Bronchial epithelial cell (primary cell): ENCODE data around the gene ITGA8. TPM values are rescaled to one million over a fixed set of nuclear protein-coding genes. Genes with fewer than 3 reads are reported as not detected.

Experiments
- DNase-seq: peaks from one replicate; pipeline ENCODE4 v3.0.0-alpha.2; 2010; ENCODE audit warnings: low read depth
- FAIRE-seq: peaks from 2 replicates; lab custom pipeline; 2011; peaks lifted over from hg19 to GRCh38; lab: Jason Lieb, UNC
- H3K27me3 ChIP-seq: 2 replicates; pipeline ENCODE4 v1.5.1; 2011; ENCODE audit warnings: low read length; ENCODE audit not compliant: control insufficient read depth, insufficient read depth
- H3K36me3 ChIP-seq: 2 replicates; pipeline ENCODE4 v1.5.1; 2011; ENCODE audit warnings: low read length; ENCODE audit not compliant: control insufficient read depth, insufficient read depth
- H3K4me3 ChIP-seq: 2 replicates; pipeline ENCODE4 v1.5.1; 2011; ENCODE audit warnings: mild to moderate bottlenecking, low read depth, low read length, control low read depth
- total RNA-seq: library from RNA; depleted of rRNA; stranded (reverse); fragments of >200 nt; gene quantifications from 2 replicates; pipeline ENCODE4 v1.2.1, GENCODE V29; 2014
- TF ChIP-seq, protein P1 (sequence below): IDR thresholded peaks from 2 replicates; pipeline ENCODE4 v1.5.1; 2011; ENCODE audit warnings: mild to moderate bottlenecking, moderate library complexity, low read length, control low read depth, inconsistent platforms; ENCODE audit not compliant: insufficient read depth, severe bottlenecking

Gene ITGA8
- total RNA-seq, 1 donor from 2014 or later: under 0.01 TPM

DNA sequence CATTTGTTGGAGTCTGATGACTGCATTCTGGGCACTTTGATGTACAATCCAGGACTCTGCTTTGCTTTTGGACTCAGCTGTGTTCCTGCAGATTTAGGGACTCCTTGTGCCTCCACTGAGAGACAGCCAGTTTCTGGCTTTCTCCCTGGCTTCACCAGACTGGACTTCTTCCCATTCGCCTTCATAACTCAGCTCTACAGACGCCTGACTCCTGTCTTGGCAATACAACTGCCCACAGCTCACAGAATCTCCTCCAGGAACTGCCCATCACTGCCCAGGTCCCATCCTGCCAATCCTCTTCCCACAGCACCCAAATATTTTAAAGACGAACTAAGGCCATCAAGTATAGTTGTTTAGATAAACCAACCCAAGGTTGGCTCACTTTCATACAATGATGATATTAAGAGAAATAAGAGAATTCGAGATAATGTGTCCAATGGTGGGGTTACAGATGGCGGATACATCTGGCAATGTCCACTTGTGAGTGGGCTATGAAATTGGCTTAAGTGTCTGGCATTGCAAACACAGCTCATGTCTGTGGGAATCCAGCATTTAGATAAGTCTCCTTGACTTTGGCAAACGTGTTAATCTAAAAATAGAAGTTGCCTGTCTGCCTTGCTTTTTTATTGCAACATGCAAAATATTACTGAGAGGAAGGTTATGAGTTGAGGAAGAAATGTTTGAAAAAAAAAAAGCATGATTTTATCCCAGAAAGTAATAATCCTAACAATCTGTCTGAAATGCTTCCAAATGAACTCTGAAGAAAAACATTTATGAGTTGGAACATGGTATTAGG, 95.1 kb downstream of the ITGA8 start:
- TF ChIP-seq, protein P1, sequence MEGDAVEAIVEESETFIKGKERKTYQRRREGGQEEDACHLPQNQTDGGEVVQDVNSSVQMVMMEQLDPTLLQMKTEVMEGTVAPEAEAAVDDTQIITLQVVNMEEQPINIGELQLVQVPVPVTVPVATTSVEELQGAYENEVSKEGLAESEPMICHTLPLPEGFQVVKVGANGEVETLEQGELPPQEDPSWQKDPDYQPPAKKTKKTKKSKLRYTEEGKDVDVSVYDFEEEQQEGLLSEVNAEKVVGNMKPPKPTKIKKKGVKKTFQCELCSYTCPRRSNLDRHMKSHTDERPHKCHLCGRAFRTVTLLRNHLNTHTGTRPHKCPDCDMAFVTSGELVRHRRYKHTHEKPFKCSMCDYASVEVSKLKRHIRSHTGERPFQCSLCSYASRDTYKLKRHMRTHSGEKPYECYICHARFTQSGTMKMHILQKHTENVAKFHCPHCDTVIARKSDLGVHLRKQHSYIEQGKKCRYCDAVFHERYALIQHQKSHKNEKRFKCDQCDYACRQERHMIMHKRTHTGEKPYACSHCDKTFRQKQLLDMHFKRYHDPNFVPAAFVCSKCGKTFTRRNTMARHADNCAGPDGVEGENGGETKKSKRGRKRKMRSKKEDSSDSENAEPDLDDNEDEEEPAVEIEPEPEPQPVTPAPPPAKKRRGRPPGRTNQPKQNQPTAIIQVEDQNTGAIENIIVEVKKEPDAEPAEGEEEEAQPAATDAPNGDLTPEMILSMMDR: no peak
- Histone ChIP-seq H3K4me3 (no peak overlapping the region), H3K27me3 (no peaks in the 10 kb centered on the region), H3K36me3 (no peaks in the 10 kb centered on the region)
- FAIRE-seq: no peak
- no peak for DNase-seq

DNA sequence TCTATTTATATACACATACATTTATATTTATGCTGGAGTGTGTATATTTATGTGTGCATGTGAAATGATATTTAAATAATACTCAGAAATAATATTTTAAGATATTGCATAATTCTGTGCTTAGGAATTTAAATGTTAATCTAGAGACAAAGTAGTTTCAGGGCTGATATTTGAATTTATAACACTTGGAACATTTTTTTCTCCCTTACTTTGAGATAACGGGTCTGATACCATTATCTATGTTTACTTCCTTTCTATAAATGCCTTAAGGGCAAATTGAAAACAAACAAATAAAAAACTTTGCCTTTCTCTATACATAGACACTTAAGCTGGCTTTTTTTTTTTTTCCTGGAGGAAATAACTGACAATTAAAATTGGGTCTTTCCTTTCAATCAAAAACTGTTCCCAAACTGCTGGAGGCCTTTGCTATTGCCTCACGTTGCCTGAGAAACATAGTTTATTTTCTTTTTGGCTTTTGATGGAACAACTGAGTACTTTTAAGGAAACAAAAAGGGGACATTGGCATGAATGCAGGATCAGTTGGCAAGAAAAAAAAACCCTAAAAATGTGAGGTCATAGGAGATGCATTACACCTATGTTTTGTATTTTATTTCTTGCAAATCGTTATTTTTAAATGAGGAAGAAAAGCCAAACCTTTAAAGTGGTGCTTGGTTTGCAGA, 98.7 kb downstream of the ITGA8 start:
- Histone ChIP-seq H3K4me3 (no peak overlapping the region), H3K27me3 (no peaks in the 10 kb centered on the region), H3K36me3 (no peaks in the 10 kb centered on the region)
- no peak for DNase-seq
- TF ChIP-seq, protein P1: no peak
- FAIRE-seq: no peak

DNA sequence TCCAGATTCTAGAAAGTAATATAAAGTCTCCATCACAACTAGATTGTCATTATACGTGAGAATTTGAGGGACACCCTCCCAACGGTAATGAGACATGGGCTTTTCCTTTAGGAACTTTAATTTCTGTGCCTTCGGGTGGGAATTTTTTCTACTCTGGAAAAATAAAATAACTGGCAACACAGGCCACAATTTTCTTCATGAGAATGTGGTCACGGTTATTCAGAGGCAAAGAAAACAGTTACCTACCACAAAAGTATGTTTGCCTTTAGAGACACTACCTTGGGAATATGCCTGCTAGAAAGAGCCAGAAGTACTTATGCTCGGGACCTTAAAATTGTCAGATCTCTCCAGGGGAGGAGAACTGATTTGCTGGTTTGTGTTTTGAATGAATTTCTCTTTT, 99.4 kb downstream of the ITGA8 start:
- no peak for FAIRE-seq
- TF ChIP-seq, protein P1: no peak
- no peaks in the 10 kb centered on the region for H3K27me3 ChIP-seq
- DNase-seq: no peak
- no peak overlapping the region for H3K4me3 ChIP-seq
- no peaks in the 10 kb centered on the region for H3K36me3 ChIP-seq

DNA sequence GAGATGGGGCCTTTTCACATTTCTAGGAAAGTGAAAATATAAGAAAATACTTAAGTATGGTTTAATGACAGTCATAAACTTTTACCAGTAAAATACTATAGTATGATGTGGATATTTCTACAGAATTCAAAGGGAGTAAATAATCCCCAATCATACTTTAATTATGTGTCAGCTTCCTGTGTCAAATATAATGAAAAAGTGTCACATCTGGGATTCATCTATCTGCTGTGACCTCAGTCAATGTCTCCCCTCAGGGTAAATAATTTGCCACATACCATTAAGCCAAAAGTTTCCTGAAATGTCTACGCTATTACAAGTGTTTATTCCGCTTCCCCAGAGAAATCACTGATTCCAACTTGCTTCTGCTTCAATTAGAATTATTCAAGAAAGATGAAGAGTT, 110.5 kb downstream of the ITGA8 start:
- DNase-seq (no peak), FAIRE-seq (no peak)
- Histone ChIP-seq H3K36me3 (no peaks in the 10 kb centered on the region), H3K27me3 (no peaks in the 10 kb centered on the region), H3K4me3 (no peak overlapping the region)
- TF ChIP-seq, protein P1: no peak

DNA sequence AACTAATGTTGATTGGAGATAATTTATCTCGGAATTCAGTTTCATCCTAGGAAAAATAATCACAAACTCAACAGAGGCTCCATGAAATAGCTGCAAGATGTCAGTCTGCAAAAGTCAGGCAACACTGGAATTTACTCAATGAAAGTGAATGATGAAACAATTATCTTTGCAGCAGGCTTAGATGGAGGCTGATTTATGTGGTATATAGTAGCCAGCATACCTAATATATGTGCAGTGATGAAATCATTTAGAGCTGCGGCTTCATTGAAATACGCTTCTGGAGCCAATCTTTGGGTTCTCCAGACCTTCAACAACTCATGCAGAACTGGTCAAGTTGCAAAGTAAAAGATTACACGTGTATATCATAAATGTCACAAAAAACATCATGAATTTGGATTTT, 113.3 kb downstream of the ITGA8 start:
- Histone ChIP-seq H3K36me3 (no peaks in the 10 kb centered on the region), H3K4me3 (no peak overlapping the region), H3K27me3 (no peaks in the 10 kb centered on the region)
- TF ChIP-seq, protein P1: no peak
- DNase-seq (no peak), FAIRE-seq (no peak)
